Endometrial microvascular endothelial cells (primary cell): ENCODE measurements around the gene ZNF236. TPM values are rescaled to one million over a fixed set of nuclear protein-coding genes. Genes with fewer than 3 reads are reported as not detected.

Experiments used
- in situ Hi-C: cut with HindIII; loops from 2 replicates; pipeline ENCODE4 v1.10.0; 2017; ENCODE audit warnings: low sequenced_read_pairs, low pct_unique_long_range_greater_than_20kb; ENCODE audit errors: inconsistent ontology term
- total RNA-seq: library from RNA; depleted of rRNA; stranded (reverse); fragments of >200 nt; gene quantifications from one replicate; pipeline ENCODE4 v1.2.3, GENCODE V29; 2015; ENCODE audit errors: inconsistent ontology term

Gene ZNF236
- total RNA-seq, 1 donor from 2014 or later, result 4.2 TPM

- in situ Hi-C loops, result no loop called here
Observed at GRCh38 chr18:76817888-76818611, 4.3 kb upstream of the ZNF236 start.

- in situ Hi-C loops, result no loop called here
Observed at GRCh38 chr18:76819411-76820136, 2.8 kb upstream of the ZNF236 start.

DNA sequence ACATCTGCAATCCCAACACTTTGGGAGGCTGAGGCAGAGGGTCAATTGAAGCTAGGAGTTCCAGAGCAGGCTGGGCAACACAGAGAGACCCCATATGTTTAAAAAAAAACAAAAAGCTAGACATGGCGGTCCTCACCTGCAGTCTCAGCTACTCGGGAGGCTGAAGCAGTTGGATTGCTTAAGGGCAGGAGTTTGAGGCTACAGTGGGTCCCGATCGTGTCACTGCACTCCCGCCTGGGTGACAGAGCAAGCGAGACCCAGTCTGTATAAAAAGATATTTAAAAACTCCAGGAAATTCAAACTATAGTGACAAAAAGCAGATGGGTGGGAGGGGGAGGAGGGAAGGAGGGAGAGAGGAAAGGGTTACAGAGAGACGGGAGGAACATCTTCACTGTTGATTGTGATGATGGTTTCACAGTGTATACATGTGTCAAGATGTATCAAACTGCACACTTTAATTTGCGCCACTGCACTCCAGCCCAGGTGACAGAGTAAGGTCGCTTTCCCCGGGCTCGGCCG is 942 bp upstream of the ZNF236 start:
- in situ Hi-C loops, result no loop called here

DNA sequence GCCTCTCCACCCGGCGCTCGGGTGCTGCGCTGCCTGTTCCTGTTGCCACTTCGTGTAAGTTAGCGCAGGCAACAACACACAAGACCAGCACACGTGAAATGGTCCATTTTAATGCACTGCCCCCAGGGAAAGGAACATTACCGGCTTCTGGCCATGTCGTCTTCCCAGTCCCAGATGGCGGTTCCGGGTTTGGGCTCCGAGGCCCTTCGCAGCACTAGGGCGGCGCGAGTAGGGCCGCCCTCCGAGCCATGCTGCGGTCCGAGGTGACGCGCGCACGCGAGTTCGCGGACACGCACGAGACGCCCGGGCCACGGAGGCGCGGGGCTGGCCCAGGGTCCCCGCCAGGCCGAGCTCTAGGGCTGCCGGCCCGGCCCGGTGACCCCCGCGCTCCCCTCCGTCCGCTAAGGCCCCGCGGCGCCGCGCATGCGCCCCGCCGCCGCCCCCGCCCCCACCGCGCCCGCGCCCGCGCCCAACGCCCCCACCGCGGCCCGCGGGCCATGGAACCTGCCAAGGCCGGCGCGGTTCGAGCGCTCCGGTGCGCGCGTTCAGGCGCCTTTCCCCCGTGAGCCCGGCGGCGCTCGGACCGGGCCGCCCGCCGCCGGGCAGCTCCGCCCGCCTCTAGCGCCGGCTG is 367 bp upstream of the ZNF236 start:
- in situ Hi-C loops, result no loop called here

- in situ Hi-C loops, result no loop called here
Observed at GRCh38 chr18:76823161-76823538, 793 bp downstream of the ZNF236 start.

DNA sequence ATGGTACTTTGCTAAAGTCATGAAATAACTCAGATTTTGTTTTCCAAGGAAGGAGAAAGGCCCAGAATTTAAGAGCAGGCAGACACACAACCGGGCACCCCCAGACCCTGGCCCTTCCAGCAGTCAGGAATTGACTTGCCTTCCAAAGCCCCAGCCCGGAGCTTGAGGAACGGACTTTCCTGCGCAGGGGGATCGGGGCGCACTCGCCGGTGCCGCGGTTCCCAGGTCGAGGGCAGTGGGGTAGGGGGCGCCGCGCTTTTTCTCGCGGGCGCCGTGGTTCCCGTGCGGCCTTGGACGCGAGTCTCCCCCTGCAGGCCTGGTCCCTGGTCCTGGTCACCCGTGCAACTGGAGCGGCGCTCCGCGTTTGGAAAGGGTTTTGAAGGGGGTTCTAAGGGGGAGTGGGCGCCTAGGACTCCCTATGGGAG is 1.2 kb downstream of the ZNF236 start:
- in situ Hi-C loops, result no loop called here

DNA sequence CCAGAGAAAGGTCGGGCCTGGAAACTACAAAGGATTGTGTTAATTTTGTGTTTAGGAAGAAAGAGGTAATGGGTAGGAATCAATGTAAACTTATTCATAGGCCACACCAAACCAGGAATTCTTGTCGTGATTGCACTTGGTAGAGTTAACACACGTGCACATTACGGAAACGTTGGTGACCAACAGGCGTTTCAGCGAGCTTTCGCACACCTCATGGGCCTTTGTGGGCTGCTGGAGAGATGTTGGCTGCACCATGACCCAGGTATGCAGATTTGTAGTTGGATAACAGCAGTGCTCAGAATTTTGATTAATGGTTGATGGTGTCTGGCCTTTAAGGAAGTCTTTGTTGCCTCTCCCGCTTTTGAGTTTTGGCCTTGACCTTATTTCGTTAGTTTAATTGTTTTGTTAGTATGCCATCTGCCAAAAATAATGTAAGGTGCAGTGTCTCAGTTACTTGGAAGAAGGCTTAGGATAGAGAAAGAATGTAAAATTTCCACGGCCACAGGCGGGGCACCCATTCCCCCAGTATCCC is 1.9 kb downstream of the ZNF236 start:
- in situ Hi-C loops, result no loop called here

DNA sequence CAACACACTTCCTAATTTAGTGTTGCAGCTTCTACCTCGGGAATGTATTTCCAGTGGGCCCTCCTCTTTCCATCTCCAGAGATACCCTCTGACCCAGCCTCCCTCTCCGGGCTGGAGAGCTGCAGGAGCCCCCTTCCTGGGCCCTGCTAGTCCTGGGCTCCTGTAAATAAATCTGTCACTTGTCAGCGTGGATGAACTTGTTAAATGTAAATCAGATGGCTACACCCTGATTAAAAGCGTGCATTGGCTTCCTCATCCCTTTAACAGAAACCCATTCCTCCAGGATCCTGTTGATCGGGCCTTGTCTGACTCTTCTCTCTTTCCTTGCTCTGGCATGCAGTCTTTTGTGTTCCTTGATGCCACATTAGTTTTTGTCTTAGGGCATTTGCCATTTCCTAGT is 2.4 kb downstream of the ZNF236 start:
- in situ Hi-C loops, result no loop called here

DNA sequence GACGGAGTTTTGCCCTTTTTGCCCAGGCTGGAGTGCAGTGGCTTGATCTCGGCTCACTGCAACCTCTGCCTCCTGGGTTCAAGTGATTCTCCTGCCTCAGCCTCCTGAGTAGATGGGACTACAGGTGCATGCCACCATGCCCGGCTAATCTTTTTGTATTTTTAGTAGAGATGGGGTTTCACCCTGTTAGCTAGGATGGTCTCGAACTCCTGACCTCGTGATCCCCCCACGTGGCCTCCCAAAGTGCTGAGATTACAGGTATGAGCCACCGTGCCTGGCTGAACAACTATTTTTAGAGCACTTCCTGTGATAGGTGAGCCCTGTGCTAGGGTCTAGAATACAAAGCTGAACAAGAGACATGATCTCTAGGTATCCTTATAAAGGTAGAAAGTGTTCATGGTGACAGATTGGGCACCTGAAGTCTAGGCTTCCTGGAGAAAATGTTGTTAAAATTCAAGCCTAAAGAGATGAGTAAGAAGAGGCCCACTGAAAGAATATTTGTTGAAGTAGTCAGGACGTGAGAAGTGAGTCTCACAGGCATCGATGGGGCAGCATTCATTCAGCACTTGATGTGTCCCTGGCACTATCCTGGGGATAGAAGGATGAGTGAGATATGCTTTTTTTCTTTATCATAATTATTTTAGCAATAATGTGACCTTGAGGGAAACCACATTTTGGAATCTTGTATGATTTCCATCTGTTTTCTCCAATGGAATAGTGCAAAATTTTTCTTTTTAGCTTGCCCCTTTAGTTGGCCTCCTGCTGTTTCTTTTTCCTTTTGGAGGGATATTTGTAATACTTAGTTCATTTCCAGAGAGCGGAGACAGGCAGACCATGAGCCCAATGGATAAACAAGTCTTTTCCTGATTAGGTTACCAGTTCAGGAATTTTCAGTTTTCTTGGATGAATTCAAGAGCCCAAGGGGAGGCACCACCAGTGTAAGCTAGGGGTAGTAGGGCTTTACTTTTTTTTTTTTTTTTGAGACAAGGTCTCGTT is 5.1 kb downstream of the ZNF236 start:
- in situ Hi-C loops, result no loop called here

DNA sequence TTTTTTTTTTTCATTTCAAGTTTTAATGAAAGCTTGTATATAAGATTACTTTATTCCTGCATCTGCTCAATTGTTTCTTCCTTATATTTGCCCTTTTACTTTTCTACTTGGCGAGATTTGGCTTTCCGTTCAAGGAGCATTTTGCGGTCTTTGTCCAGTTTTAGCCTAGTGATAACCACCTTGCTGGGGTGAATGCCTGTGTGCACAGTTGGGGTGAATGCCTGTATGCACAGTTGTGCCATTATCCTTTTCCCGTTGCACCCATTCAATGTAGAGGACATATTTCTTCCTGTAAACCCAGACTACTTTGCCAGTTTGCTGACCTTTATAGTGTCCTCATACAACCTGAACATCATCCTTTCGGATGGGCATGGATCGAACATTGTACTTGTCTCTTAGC is 12.0 kb downstream of the ZNF236 start:
- in situ Hi-C loops, result no loop called here

DNA sequence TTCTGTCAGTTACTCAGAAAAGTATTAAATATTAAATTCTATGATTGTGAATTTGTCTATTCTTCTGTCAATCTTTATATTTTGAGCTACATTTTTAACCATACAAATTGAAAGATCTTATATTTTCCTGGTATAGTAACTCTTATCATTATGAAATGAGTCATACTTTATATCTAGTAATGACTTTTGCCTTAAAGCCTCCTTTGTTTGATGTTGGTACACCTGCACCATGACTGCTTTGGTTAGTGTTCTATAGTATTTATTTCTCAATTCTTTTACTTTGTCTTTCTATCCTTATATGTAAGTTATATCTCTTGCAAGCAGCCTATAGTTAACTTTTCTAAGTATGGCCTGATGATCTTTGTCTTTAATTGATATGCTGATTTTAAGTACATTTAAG is 13.0 kb downstream of the ZNF236 start:
- in situ Hi-C loops, result no loop called here

DNA sequence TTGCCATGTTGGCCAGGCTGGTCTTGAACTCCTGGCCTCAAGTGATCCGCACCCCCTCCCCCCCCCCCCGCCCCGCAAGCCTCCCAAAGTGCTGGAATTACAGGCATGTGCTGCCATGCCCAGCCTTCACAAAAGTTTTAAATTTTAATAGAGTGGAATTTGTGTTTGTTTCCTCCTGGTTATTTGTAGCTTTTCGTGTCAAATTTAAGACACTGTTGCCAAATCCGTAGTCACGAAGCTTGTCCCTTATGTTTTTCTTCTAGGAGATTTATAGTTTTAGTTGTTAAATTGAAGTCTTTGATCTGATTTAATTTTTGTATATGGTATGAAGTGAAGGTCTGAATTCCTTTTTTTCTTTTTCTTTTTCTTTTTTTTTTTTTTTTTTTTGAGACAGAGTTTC is 14.7 kb downstream of the ZNF236 start:
- in situ Hi-C loops, result no loop called here

GRCh38 chr18:76838182-76838581 is 15.8 kb downstream of the ZNF236 start:
- in situ Hi-C loops, result no loop called here

DNA sequence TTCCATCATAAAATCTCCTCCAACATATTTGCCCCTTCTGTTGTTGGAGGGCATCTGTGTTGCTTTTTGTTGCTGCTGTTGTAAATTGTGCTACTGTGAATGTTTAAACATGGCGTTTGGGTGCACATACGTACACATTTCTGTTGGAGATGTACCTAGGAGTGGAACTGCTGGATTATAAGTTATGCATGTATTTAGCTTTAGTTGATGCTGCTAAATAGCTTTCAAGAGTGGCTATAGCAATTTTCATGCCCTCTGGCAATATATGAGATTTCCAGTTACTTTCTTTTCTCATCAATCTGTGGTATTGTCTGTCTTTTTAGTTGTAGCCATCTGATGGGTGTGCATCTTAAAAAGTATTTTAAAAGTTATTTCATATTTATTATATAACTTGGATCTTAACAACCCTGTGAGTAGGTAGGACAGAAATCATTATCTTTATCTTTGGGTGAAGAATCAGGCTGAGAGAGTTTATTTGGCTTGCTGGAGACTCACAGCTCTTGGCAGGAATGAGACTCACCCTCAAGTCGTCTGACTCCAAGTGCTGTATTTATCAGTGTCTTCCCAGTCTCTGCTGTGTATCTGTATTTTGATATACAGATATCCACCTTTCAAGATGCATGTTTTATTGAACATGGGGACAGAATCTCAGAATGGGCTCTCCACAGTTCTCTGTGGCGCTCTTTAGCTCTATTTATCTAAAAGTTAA is 16.9 kb downstream of the ZNF236 start:
- in situ Hi-C loops, result no loop called here

DNA sequence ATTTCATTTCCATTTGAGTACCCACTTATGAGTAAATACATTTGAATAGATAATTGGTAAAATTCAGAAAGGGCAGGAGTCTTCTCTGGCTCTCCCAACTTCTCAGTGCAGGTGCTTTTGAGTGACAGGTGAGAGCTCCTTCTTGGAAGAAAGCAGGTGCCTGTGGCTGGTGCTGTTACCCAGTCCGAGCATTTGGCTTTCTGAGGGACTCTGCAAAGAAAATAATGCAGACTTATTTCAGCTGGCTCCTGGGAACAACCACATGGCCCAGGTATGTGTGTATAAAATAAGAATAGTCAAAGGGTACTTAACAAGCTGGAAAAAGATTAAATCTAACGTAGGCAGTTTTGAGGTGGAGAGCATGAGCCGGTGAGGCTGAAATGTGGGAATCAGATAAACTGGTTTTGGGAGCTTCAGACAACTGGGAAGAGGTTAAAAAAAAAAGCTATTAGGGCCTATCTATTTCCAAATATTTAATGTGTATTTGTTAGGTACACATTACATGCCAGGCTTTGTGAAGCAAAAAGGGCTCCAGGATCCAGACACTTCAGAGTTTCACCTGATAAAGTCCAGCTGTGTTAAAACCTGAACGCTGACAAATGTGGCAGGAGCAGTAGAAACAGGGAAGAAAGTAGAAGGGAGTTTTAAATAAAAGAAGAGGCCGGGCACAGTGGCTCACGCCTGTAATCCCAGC is 20.6 kb downstream of the ZNF236 start:
- in situ Hi-C loops, result no loop called here

GRCh38 chr18:76844144-76844543 is 21.8 kb downstream of the ZNF236 start:
- in situ Hi-C loops, result no loop called here

GRCh38 chr18:76844742-76845477 is 22.6 kb downstream of the ZNF236 start:
- in situ Hi-C loops, result no loop called here
